ENCODE results near the gene LAMA5.

Gene LAMA5

GRCh38 chr20:62284448-62284847, 82.7 kb downstream of the LAMA5 start:
- no peak for DNase-seq (ENCODE audit: low read depth)

GRCh38 chr20:62282877-62283503, 84.1 kb downstream of the LAMA5 start:
- no peak for DNase-seq (ENCODE audit: low read depth)

- DNase-seq (ENCODE audit: low read depth) = no peak
Measured at GRCh38 chr20:62282103-62282502, 85.0 kb downstream of the LAMA5 start.

GRCh38 chr20:62281161-62281933, 85.8 kb downstream of the LAMA5 start:
- DNase-seq (ENCODE audit: low read depth) = no peak

- DNase-seq (ENCODE audit: low read depth) = no peak
Measured at GRCh38 chr20:62280303-62280702, 86.8 kb downstream of the LAMA5 start.

GRCh38 chr20:62277253-62277652, 89.9 kb downstream of the LAMA5 start:
- no peak for DNase-seq (ENCODE audit: low read depth)

GRCh38 chr20:62276439-62276838, 90.7 kb downstream of the LAMA5 start:
- DNase-seq (ENCODE audit: low read depth) = no peak

- no peak for DNase-seq (ENCODE audit: low read depth)
Measured at GRCh38 chr20:62275219-62275618, 91.9 kb downstream of the LAMA5 start.

GRCh38 chr20:62274332-62274950, 92.7 kb downstream of the LAMA5 start:
- DNase-seq (ENCODE audit: low read depth) = no peak

GRCh38 chr20:62273416-62273815, 93.7 kb downstream of the LAMA5 start:
- no peak for DNase-seq (ENCODE audit: low read depth)

GRCh38 chr20:62272200-62272599, 94.9 kb downstream of the LAMA5 start:
- DNase-seq (ENCODE audit: low read depth) = no peak

GRCh38 chr20:62269871-62270270, 97.2 kb downstream of the LAMA5 start:
- DNase-seq (ENCODE audit: low read depth) = no peak

GRCh38 chr20:62269378-62269777, 97.7 kb downstream of the LAMA5 start:
- no peak for DNase-seq (ENCODE audit: low read depth)

GRCh38 chr20:62268228-62268900, 98.7 kb downstream of the LAMA5 start:
- no peak for DNase-seq (ENCODE audit: low read depth)

- no peak for DNase-seq (ENCODE audit: low read depth)
Measured at GRCh38 chr20:62267543-62267942, 99.6 kb downstream of the LAMA5 start.

- no peak for DNase-seq (ENCODE audit: low read depth)
Measured at GRCh38 chr20:62266851-62267250, 100.3 kb downstream of the LAMA5 start.

- DNase-seq (ENCODE audit: low read depth) = no peak
Measured at GRCh38 chr20:62266340-62266739, 100.8 kb downstream of the LAMA5 start.

- no peak for DNase-seq (ENCODE audit: low read depth)
Measured at GRCh38 chr20:62265365-62265764, 101.7 kb downstream of the LAMA5 start.

GRCh38 chr20:62263396-62263795, 103.7 kb downstream of the LAMA5 start:
- DNase-seq (ENCODE audit: low read depth) = no peak

- no peak for DNase-seq (ENCODE audit: low read depth)
Measured at GRCh38 chr20:62262064-62262463, 105.0 kb downstream of the LAMA5 start.

GRCh38 chr20:62259294-62259565, 107.9 kb downstream of the LAMA5 start:
- no peak for DNase-seq (ENCODE audit: low read depth)

All from activated T-cell treated with anti-CD3 and anti-CD28 coated beads for 48 hours (primary cell).